NCI-H146 (cell line): ENCODE data around the gene PLTP.

Experiments
- DNase-seq: peaks from one replicate; lab custom pipeline; 2025; lab: John Stamatoyannopoulos, UW

The PLTP gene

GRCh38 chr20:45898285-45898684, 13.7 kb downstream of the PLTP start:
- DNase-seq, result no peak

GRCh38 chr20:45897692-45898091, 14.3 kb downstream of the PLTP start:
- no peak for DNase-seq

- DNase-seq, result no peak
Observed at GRCh38 chr20:45897289-45897688, 14.7 kb downstream of the PLTP start.

GRCh38 chr20:45896641-45897161, 15.3 kb downstream of the PLTP start:
- DNase-seq, result no peak

- DNase-seq, result no peak
Observed at GRCh38 chr20:45894797-45895196, 17.2 kb downstream of the PLTP start.

- no peak for DNase-seq
Observed at GRCh38 chr20:45893831-45894230, 18.1 kb downstream of the PLTP start.

- no peak for DNase-seq
Observed at GRCh38 chr20:45892828-45893500, 19.0 kb downstream of the PLTP start.

GRCh38 chr20:45892049-45892825, 19.7 kb downstream of the PLTP start:
- no peak for DNase-seq

GRCh38 chr20:45890985-45891983, 20.7 kb downstream of the PLTP start, which contains the start of the genes CTSA and NEURL2:
Gene CTSA, plus strand, starts transcription at chr20:45891335. Its CDS starts 234 bp downstream, at chr20:45891569.
Gene NEURL2, minus strand, starts transcription at chr20:45891208. Its CDS starts 217 bp downstream, at chr20:45890991.
- peak; percentile 96 for DNase-seq

- DNase-seq, result peak; percentile 89
Observed at GRCh38 chr20:45890077-45890984, 21.6 kb downstream of the PLTP start.

GRCh38 chr20:45888681-45889080, 23.3 kb downstream of the PLTP start:
- DNase-seq, result no peak

- DNase-seq, result no peak
Observed at GRCh38 chr20:45887346-45887715, 24.6 kb downstream of the PLTP start, which contains the start of gene SPATA25. Gene SPATA25, minus strand, starts transcription at chr20:45887622. Its CDS starts 32 bp downstream, at chr20:45887590.

- DNase-seq, result no peak
Observed at GRCh38 chr20:45886590-45887345, 25.2 kb downstream of the PLTP start.

GRCh38 chr20:45883100-45883469, 28.9 kb downstream of the PLTP start:
- DNase-seq, result no peak

GRCh38 chr20:45882469-45883099, 29.4 kb downstream of the PLTP start:
- no peak for DNase-seq

- peak; percentile 99 for DNase-seq
Observed at GRCh38 chr20:45880988-45881788, 30.8 kb downstream of the PLTP start, which contains the start of gene ZSWIM1. Gene ZSWIM1, plus strand, starts transcription at chr20:45881227. Its CDS starts 1,366 bp downstream, at chr20:45882593.

GRCh38 chr20:45878076-45878761, 33.7 kb downstream of the PLTP start:
- DNase-seq, result no peak

GRCh38 chr20:45874576-45874975, 37.4 kb downstream of the PLTP start:
- DNase-seq, result no peak
